Measurements from ENCODE around the gene USP37.

GRCh38 chr2:218402491-218402901, 165.7 kb downstream of the USP37 start:
- TF ChIP-seq RAD21 (IDR thresholded peaks at IDR 0.05; ENCODE audit: low read length) (no peak), CTCF (conservative IDR thresholded peaks at IDR 0.05; ENCODE audit: low read depth, low read length) (no peak), RCOR1 (IDR thresholded peaks at IDR 0.05; ENCODE audit: insufficient replicate concordance, low read length) (no peak), SMC3 (IDR thresholded peaks at IDR 0.05; ENCODE audit: low read depth, low read length) (no peak), CEBPB (IDR thresholded peaks at IDR 0.05; ENCODE audit: low read depth, low read length) (no peak), RFX5 (IDR thresholded peaks at IDR 0.05; ENCODE audit: low read depth, low read length) (no peak), USF2 (IDR thresholded peaks at IDR 0.05; ENCODE audit: low read depth, low read length) (no peak), POLR2A (IDR thresholded peaks at IDR 0.05; ENCODE audit: low read depth, low read length) (no peak), NFE2L2 (IDR thresholded peaks at IDR 0.05; ENCODE audit: low read depth, low read length) (no peak), BHLHE40 (IDR thresholded peaks at IDR 0.05; ENCODE audit: low read depth, low read length) (no peak)

Measured in IMR-90 (cell line).